Measurements from ENCODE around the gene PCGF3. TPM values are rescaled to one million over a fixed set of nuclear protein-coding genes. Genes with fewer than 3 reads are reported as not detected.

PCGF3 gene
- total RNA-seq, 1 donor from 2014 or later = 21.5 TPM

DNA sequence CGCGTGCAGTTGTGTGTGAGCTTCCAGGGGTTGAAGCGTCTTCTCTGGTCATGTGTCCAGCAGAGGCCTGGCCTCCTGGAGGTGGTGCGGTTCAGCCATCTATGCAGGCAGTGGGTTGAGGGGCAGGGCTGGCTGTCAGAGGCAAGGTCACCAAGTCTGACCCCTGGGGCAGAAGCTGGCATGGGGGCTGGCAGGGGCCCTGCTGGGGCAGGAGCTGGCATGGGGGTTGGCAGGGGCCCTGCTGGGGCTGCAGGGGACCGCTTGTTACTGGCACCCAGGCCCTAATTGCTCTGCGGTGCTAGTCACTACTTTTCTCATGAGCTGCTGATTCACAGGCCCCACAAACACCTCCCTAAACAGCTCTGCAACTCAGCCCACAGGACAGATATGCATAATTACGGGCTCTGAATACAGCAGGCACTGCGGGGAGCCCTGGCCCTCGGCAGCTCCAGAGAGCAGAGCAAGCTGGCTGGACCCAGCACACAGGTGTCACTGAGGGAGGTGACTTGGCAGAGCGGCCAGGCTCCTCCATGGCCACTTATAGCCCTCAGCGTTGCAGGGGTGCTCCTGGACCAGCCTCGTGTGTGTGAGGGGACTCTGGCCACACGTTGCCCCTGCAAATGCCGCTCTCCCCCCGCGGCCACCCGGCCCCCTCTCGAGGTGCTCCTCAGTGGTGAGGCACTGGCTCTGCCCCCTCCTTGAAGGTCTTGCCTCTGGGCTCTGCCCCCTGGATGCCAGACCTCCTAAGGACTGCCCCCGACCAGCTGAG lies 87.6 kb downstream of the PCGF3 start:
- DNase-seq = no peak
- Histone ChIP-seq H3K36me3 (no peaks in the 10 kb centered on the region), H3K27ac (replicated peaks) (no peak overlapping the region), H3K9me3 (replicated peaks) (no peaks in the 10 kb centered on the region), H3K27me3 (ENCODE audit: low read depth) (peaks cover 87% of the 10 kb centered on the region), H3K4me1 (peaks cover 34% of the 10 kb centered on the region), H3K4me3 (no peak overlapping the region)
- TF ChIP-seq, protein P1, sequence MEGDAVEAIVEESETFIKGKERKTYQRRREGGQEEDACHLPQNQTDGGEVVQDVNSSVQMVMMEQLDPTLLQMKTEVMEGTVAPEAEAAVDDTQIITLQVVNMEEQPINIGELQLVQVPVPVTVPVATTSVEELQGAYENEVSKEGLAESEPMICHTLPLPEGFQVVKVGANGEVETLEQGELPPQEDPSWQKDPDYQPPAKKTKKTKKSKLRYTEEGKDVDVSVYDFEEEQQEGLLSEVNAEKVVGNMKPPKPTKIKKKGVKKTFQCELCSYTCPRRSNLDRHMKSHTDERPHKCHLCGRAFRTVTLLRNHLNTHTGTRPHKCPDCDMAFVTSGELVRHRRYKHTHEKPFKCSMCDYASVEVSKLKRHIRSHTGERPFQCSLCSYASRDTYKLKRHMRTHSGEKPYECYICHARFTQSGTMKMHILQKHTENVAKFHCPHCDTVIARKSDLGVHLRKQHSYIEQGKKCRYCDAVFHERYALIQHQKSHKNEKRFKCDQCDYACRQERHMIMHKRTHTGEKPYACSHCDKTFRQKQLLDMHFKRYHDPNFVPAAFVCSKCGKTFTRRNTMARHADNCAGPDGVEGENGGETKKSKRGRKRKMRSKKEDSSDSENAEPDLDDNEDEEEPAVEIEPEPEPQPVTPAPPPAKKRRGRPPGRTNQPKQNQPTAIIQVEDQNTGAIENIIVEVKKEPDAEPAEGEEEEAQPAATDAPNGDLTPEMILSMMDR (IDR thresholded peaks at IDR 0.05; ENCODE audit: borderline replicate concordance) = no peak
- intact Hi-C loops (cut with micrococcal nuclease) = no loop called here

DNA sequence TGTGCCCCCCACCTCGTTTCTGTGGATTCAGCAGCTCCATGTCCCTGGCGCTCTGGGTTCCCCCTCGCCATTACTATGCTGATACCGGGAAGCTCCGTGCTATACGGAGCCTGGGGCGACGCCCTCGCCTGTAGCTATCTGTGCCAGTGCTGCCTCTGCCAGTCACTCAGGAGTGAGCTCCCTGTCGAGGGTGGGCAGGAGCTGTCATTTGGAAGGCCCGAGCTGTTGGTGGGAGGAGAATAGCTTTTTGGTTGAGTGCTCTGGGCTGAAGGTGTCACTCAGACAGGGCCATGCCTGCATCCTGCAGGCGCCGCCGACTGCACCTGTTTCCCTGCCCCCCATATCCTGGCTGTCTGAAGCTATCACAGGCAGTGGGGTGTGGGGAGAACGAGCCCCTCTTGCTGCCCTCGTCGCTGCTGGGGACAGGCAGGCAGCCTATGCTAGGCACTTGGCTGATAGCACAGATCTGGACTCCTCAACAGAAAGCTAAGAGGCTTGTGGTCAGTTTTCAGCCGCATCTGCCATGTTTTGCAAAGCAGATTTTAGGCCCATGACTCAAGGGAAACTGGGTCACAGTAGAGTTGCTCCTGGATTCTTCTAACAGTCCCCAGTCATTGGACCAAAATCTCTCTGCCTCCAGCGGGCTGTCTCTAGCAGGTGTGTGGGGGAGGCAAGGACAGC lies 88.4 kb downstream of the PCGF3 start:
- H3K4me1 ChIP-seq = peaks cover 26% of the 10 kb centered on the region
- no peak overlapping the region for H3K27ac ChIP-seq (replicated peaks)
- no peaks in the 10 kb centered on the region for H3K9me3 ChIP-seq (replicated peaks)
- no peak for DNase-seq
- H3K36me3 ChIP-seq = no peaks in the 10 kb centered on the region
- H3K4me3 ChIP-seq = no peak overlapping the region
- intact Hi-C loops (cut with micrococcal nuclease) = no loop called here
- peaks cover 83% of the 10 kb centered on the region for H3K27me3 ChIP-seq (ENCODE audit: low read depth)
- TF ChIP-seq, protein P1 (IDR thresholded peaks at IDR 0.05; ENCODE audit: borderline replicate concordance) = no peak

DNA sequence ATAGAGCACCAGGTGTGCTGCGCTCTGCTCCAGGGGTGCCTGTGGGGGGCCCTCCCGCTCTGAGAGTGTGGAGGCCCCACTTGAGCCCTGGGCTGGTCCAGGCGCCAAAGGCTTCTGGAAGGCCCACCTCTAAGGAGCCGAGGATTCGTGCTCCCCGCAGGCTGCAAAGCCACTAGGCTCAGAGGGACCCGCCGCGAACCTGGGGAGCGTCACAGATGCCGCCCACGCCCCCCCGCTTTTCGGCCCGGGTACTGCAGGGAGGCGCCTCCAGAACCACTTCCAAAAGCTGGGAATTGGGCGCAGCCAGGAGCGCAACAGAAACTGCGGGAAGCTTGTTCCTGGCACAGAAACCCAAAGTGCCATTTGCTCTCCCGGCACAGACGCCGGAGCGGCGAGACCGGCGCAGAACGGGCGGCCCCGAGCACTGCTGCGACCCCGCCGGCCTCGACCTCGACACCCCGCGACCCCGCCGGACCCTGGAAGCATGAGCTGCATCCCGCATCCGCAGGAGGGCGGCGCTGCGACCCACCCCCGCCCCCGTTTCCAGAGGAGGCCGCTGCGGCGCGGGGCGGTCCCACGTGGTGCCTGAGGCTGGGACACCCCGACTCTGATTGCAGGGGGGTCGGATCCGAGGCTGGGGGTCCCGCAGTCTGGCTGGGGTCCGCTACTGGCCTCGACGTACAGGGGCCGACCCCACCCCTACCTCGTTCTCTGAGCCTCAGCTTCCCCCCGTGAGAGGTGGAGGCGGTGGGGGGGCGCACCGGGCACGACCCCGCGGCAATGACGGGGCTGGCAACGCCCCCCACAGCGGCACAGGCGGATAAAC lies 89.5 kb downstream of the PCGF3 start:
- H3K36me3 ChIP-seq = no peaks in the 10 kb centered on the region
- no peak for DNase-seq
- peaks cover 84% of the 10 kb centered on the region for H3K27me3 ChIP-seq (ENCODE audit: low read depth)

DNA sequence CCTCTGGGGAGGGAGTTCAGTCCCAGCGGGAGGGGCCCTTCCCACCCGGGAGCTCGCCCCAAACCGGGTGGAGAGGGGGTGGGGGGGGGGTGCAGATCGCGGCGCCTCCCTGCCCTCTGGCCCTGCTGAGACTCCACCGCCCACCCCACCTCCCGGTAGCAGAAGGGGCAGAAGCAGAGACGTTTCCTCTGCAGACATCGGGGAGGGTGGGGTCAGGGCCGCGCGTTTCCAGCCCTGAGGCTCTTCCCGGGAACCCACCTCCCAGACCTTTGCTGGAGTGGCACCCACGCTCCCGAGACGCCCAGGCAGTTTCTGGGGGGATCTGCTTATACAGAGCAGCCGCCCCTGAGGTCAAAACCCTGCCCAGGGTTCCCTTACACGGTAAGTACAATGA lies 90.1 kb downstream of the PCGF3 start:
- Histone ChIP-seq H3K4me1 (peaks cover 23% of the 10 kb centered on the region), H3K36me3 (no peaks in the 10 kb centered on the region), H3K27me3 (ENCODE audit: low read depth) (peaks cover 79% of the 10 kb centered on the region), H3K4me3 (peak overlapping the region; percentile 56), H3K9me3 (replicated peaks) (no peaks in the 10 kb centered on the region), H3K27ac (replicated peaks) (no peak overlapping the region)
- TF ChIP-seq, protein P1 (IDR thresholded peaks at IDR 0.05; ENCODE audit: borderline replicate concordance) = no peak
- intact Hi-C loops (cut with micrococcal nuclease) = no loop called here
- DNase-seq = no peak

More for the DNA sequence above, 89.5 kb downstream of the PCGF3 start:
- peak overlapping the region; percentile 56 for H3K4me3 ChIP-seq
- TF ChIP-seq, protein P1 (IDR thresholded peaks at IDR 0.05; ENCODE audit: borderline replicate concordance) = no peak
- H3K9me3 ChIP-seq (replicated peaks) = no peaks in the 10 kb centered on the region
- intact Hi-C loops (cut with micrococcal nuclease) = no loop called here
- H3K4me1 ChIP-seq = peaks cover 23% of the 10 kb centered on the region
- no peak overlapping the region for H3K27ac ChIP-seq (replicated peaks)

DNA sequence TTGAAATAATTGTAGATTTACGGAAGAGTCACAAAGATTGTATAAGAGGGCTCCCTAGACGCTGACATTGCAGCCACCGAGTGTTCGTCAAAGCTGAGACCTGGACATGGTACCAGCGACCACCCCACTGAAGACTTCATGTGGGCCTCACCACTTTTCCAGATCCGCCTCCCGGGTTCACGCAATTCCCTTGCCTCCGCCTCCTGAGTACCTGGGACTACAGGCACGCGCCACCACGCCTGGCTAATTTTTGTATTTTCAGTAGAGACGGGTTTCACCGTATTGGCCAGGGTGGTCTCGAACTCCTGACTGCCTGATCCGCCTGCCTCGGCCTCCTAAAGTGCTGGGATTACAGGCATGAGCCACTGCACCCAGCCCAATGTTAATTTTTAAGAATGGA lies 90.6 kb downstream of the PCGF3 start:
- peaks cover 23% of the 10 kb centered on the region for H3K4me1 ChIP-seq
- TF ChIP-seq, protein P1 (IDR thresholded peaks at IDR 0.05; ENCODE audit: borderline replicate concordance) = no peak
- no peaks in the 10 kb centered on the region for H3K9me3 ChIP-seq (replicated peaks)
- H3K27me3 ChIP-seq (ENCODE audit: low read depth) = peaks cover 74% of the 10 kb centered on the region
- no peaks in the 10 kb centered on the region for H3K36me3 ChIP-seq
- DNase-seq = no peak
- intact Hi-C loops (cut with micrococcal nuclease) = no loop called here
- H3K4me3 ChIP-seq = no peak overlapping the region
- no peak overlapping the region for H3K27ac ChIP-seq (replicated peaks)

Measured in left ventricle myocardium inferior (tissue), 1 donor.